Measurements from ENCODE around the gene RXRB.

Gene RXRB

GRCh38 chr6:33156964-33157363 is 43.5 kb downstream of the RXRB start:
- Histone ChIP-seq H3K4me1 (ENCODE audit: control insufficient read depth, insufficient read depth, low read length) (0 out of 2 replicates have a peak, but pooled peaks cover 2% of the 10 kb centered on the region), H3K9me3 (ENCODE audit: control insufficient read depth, insufficient read depth, low read depth, low read length) (no peaks in the 10 kb centered on the region), H3K4me3 (ENCODE audit: low read depth, low read length) (no peak overlapping the region), H3K36me3 (ENCODE audit: control insufficient read depth in 2 of 2, insufficient read depth in 1 of 2, low read length in 2 of 2) (no peaks in the 10 kb centered on the region), H3K27ac (ENCODE audit: extremely low read depth, low read depth, low read length) (no peak overlapping the region)
- no peak for TF ChIP-seq ZNF341 (tag by site-specific recombination; IDR thresholded peaks at IDR 0.05; ENCODE audit: low read depth)
- ChIA-PET POLR2A (no interaction called here), CTCF (interaction anchor here (0.9 to 2.1 kb wide), 5 partner anchors 9 to 92 kb away, joined by 3 to 13 read pairs (median 4); no protein-coding TSS in a partner anchor)

DNA sequence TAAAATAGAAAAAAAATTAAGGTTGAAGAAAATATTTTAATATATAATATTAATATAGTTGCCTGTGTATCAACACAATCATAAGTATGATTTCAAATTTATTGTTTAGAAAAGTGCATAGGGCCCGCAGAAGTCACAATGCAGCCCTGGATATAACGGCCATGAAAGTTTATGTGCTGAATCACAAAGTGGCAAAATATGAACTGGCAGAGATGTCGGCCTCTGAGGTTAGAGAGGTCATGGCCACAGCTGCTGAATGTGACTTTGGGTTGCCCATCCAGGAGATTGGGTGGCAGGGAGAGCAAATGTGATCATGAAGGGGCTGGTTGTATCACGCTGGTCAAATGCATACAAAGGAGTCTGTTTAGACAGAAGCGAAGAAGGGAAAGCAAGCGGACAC is 43.9 kb downstream of the RXRB start:
- TF ChIP-seq INSM2 (tag by site-specific recombination; IDR thresholded peaks at IDR 0.05), result no peak
- TF ChIP-seq YY2 (tag by site-specific recombination; IDR thresholded peaks at IDR 0.05), result no peak
- no peak for TF ChIP-seq ZSCAN23 (tag by site-specific recombination; IDR thresholded peaks at IDR 0.05)
- TF ChIP-seq, protein P1, sequence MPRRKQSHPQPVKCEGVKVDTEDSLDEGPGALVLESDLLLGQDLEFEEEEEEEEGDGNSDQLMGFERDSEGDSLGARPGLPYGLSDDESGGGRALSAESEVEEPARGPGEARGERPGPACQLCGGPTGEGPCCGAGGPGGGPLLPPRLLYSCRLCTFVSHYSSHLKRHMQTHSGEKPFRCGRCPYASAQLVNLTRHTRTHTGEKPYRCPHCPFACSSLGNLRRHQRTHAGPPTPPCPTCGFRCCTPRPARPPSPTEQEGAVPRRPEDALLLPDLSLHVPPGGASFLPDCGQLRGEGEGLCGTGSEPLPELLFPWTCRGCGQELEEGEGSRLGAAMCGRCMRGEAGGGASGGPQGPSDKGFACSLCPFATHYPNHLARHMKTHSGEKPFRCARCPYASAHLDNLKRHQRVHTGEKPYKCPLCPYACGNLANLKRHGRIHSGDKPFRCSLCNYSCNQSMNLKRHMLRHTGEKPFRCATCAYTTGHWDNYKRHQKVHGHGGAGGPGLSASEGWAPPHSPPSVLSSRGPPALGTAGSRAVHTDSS (tag by site-specific recombination; IDR thresholded peaks at IDR 0.05), result no peak
- no peak for TF ChIP-seq ZBTB20 (tag by site-specific recombination; IDR thresholded peaks at IDR 0.05)
- no peak for TF ChIP-seq ZNF555 (tag by site-specific recombination; conservative IDR thresholded peaks at IDR 0.05)
- no peak for TF ChIP-seq TCF7L2 (IDR thresholded peaks at IDR 0.05; ENCODE audit: borderline replicate concordance, low read depth, low read length)
- no peak for TF ChIP-seq ZEB2 (tag by site-specific recombination; IDR thresholded peaks at IDR 0.05)
- no peak for TF ChIP-seq ZBTB8A (tag by site-specific recombination; IDR thresholded peaks at IDR 0.05)
- TF ChIP-seq ZNF544 (tag by site-specific recombination; IDR thresholded peaks at IDR 0.05), result no peak
- no peak for TF ChIP-seq ZNF660 (tag by site-specific recombination; IDR thresholded peaks at IDR 0.05)
- no peak for TF ChIP-seq TSHZ1 (tag by site-specific recombination; IDR thresholded peaks at IDR 0.05; ENCODE audit: borderline replicate concordance)
- TF ChIP-seq ZNF530 (tag by site-specific recombination; IDR thresholded peaks at IDR 0.05; ENCODE audit: low read depth), result no peak
- no peak for TF ChIP-seq ZIC2 (tag by site-specific recombination; IDR thresholded peaks at IDR 0.05)
- TF ChIP-seq ZNF292 (tag by site-specific recombination; IDR thresholded peaks at IDR 0.05; ENCODE audit: borderline replicate concordance, low read depth), result no peak
- no peak for TF ChIP-seq GLIS1 (tag by site-specific recombination; IDR thresholded peaks at IDR 0.05)
- TF ChIP-seq HOXD13 (CRISPR knock-in tag; IDR thresholded peaks at IDR 0.05; ENCODE audit: borderline replicate concordance), result no peak
- TF ChIP-seq ZNF48 (tag by site-specific recombination; IDR thresholded peaks at IDR 0.05), result no peak
- Histone ChIP-seq H3K9me3 (ENCODE audit: control insufficient read depth, insufficient read depth, low read depth, low read length) (no peaks in the 10 kb centered on the region), H3K4me3 (ENCODE audit: low read depth, low read length) (no peak overlapping the region), H3K4me1 (ENCODE audit: control insufficient read depth, insufficient read depth, low read length) (0 out of 2 replicates have a peak, but pooled peaks cover 2% of the 10 kb centered on the region), H3K36me3 (ENCODE audit: control insufficient read depth in 2 of 2, insufficient read depth in 1 of 2, low read length in 2 of 2) (no peaks in the 10 kb centered on the region), H3K27ac (ENCODE audit: extremely low read depth, low read depth, low read length) (no peak overlapping the region)
- CTCF ChIA-PET, result interaction anchor here (0.9 to 2.1 kb wide), 4 partner anchors 8 to 92 kb away, joined by 3 to 13 read pairs (median 4); no protein-coding TSS in a partner anchor
- POLR2A ChIA-PET, result no interaction called here
